Inflammatory macrophage treated with lipopolysaccharide for 1 hour (primary cell): ENCODE measurements around the gene TBC1D5.
A peak's percentile ranks its signal among the peaks of the same experiment; 100 is the strongest.
"Not testable (repeated sequence)": the region's sequence is repeated elsewhere in the genome, so short reads cannot be mapped to it uniquely, and the experiment has no call there.

Experiments
- DNase-seq, 2 donors: peaks; one replicate each; pipeline ENCODE4 v3.0.0-alpha.2; 2020 to 2022

TBC1D5 gene

DNA sequence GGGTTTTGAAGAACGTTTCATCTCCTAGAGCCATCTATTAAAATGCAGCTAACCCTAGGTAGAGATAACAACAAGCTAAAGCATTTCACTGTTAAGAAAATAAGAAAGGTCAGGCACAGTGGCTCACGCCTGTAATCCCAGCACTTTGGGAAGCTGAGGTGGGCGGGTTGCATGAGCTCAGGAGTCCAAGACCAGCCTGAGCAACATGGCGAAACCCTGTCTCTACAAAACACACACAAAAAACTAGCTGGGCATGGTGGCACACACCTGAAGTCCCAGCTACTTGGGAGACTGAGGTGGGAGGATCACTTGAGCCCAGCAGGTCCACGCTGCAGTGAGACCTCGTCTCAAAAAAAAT lies 5.4 kb upstream of the TBC1D5 start:
- peak in 1 of 2 donors; percentile 25 for DNase-seq

DNA sequence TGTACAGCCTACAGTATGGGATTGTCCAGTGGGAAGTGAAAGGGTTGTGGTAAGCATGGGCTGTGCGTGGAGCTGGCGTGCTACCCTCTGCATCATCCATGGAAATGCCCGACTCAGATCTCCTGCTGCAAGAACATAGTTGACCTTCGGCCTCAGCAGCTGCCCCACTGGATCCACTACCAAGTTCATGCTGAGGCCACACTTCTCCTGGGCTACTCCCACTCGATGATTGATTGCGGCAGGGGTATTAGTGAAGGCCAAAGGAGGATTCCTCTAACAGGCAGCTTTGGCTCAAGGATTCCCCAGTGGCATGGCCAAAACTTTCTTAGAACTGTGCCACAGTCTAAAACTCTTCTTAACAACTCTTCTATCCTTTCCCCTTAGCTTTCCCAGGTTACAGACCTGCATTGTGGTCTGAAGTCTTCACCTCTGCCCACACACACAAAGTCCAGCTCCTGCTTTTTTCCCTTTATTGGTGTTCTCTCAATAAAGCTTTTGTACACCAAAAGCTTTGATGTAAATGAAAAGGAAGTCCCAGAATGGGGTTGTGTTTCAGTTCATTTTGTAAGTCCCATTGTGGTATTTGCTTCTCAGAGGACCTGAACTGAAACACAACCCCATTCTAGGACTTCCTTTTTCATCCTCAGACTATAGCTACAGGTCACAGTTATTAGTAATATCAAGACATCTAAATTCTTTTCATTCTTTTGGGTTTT lies 4.9 kb upstream of the TBC1D5 start:
- peak; percentile 47 to 79 for DNase-seq

DNA sequence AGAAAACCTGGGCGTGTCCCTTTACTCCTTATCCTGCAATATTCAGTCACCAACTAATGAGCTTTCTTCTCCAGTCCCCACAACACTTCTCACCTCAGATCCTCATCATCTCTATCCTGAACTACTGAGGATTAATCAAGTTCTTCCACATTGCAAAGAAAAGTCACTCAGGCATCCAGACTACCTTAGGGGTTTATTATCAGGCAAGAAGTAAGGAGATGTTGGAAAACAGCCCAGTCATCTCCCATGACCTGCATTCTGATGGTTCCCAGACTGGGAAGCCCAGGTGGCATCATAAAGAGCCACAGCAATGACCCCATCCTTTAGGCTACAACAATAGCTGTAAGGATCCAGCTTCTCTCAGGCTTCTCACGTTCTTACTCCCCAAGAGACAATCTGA lies 3.5 kb upstream of the TBC1D5 start:
- DNase-seq, result no peak

DNA sequence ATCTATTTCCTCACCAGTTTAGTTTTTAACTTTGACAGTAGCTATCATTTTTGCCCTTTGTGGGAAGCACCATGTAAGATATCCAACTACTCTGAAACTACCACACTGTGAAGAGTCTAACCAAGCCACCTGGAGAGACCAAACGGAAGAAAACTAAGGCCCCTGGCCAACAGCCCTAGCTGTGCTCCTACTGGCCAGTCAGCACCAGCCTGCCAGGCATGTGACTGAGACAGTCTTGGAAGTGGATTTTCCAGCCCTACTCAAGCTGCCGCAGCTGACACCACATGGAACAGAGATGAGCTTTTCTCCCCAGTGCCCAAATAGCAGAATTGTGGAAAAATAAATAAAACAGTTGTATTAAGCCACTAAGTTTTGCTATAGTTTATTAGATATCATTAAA lies 2.9 kb upstream of the TBC1D5 start:
- DNase-seq, result no peak

- no peak for DNase-seq
These were observed 2.3 kb upstream of the TBC1D5 start for GRCh38 chr3:17744693-17745092.

- no peak for DNase-seq
These were observed 1.2 kb upstream of the TBC1D5 start for GRCh38 chr3:17743658-17743995.

GRCh38 chr3:17742880-17743657 lies 638 bp upstream of the TBC1D5 start:
- DNase-seq, result no peak

GRCh38 chr3:17741621-17742101 lies 770 bp downstream of the TBC1D5 start:
- DNase-seq, result peak; percentile 68 to 78

- no peak for DNase-seq
These were observed 1.7 kb downstream of the TBC1D5 start for GRCh38 chr3:17740721-17741141.

GRCh38 chr3:17738921-17739320 lies 3.5 kb downstream of the TBC1D5 start:
- DNase-seq, result no peak

- no peak for DNase-seq
These were observed 4.2 kb downstream of the TBC1D5 start for GRCh38 chr3:17738219-17738618.

GRCh38 chr3:17737591-17737990 lies 4.8 kb downstream of the TBC1D5 start:
- no peak for DNase-seq

GRCh38 chr3:17735362-17735761 lies 7.1 kb downstream of the TBC1D5 start:
- not testable (repeated sequence) for DNase-seq

DNA sequence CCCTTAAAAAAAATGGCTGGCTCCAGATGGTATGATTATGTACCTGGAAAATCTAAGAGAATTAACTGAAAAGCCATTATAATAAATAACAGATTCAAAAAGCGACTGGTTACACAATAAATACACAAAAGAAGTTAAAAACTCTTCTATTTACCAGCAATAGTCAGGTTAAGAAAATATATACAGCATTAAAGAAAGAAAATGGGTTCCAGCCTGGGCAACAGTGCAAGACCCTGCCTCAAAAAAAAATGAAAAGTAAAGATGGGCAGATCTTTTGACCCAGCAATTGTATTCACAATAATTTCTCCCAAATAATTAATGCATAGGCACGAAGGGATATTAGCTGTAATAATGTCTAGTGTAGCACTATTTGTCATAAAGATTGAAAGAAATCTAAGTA lies 8.7 kb downstream of the TBC1D5 start:
- no peak for DNase-seq

DNA sequence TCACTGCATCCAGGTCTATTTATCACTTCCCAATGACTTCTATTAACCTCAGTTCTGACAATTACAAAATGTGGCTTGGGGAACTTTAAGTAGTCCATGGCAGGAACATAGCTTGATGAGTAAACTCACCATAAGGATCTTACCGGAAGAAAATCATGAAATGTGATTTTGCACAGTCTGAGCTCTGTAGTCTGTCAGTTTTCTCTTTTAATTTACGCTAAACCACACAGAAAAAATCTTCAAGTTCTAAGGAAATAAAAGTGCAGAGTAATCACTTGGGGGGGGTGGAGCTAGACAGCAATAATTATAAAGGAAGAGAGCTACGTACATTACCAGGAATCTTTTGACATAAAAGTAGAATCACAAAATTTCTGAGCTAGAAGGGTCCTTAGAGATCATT lies 9.2 kb downstream of the TBC1D5 start:
- peak; percentile 14 to 24 for DNase-seq

DNA sequence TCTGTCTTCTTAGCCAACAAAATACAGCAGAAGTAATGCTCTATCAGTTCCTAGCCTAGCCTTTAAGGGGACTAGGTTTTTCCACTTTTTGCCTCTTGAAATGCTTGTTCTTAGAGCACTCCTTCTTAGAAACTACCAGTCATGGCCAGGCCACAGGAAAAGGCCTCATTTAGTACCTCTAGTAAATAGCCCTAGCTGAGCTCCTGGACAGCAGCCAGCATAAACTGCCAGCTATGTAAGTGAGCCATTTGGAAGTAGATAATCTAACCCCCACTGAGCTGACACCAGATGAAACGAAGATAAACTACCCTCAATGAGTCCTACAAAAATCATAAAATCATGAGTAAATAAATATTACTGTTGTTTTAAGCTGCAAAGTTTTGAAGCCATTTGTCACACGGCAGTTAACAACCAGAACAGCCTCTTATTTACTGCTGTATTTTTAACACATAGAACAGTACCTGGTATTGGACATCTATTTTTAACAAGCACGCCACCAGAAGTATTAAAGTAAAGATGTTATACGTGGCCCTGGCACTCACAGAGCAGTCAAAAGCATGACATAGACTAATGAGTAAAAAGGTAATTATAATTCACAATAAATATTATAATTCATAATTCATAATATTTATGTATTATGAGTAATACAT lies 12.0 kb downstream of the TBC1D5 start:
- DNase-seq, result no peak

- DNase-seq, result no peak
These were observed 16.1 kb downstream of the TBC1D5 start for GRCh38 chr3:17726313-17726712.

- DNase-seq, result not testable (repeated sequence)
These were observed 16.6 kb downstream of the TBC1D5 start for GRCh38 chr3:17725844-17726243.

DNA sequence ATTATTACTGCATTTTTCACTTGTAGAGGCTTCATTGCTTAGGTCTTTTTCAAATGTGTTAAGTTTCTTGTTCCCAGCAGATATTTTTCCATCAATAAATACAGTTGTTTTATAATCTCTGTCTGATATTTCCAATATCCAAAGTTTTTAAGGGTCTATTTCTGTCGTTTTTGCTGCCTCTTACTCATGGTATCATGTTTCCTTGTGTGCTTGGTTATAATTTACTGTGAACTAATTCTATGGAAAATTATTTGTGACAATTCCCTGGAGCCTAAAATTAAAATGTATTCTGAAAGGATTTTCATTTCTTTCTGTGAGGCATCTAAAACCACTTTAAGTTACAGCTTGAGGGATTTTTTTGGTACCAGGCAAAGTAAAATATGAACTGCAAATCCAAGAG lies 17.5 kb downstream of the TBC1D5 start:
- no peak for DNase-seq

DNA sequence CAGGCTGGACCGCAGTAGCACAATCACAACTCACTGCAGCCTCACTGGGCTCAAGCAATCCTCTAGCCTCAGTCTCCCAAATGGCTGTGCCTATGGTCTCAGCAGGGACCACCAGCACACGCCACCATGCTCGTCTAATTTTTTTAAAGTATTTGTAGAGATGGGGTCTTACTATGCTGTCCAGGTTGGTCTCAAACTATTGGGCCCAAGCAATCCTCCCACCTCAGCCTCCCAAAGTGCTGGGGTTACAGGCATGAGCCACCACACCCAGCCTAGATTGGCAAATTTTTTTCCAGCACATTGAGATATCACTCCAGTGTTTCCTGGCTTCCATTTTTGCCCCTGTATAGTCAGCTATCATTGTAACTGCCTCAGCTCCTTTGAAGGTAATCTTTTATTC lies 18.3 kb downstream of the TBC1D5 start:
- no peak for DNase-seq

DNA sequence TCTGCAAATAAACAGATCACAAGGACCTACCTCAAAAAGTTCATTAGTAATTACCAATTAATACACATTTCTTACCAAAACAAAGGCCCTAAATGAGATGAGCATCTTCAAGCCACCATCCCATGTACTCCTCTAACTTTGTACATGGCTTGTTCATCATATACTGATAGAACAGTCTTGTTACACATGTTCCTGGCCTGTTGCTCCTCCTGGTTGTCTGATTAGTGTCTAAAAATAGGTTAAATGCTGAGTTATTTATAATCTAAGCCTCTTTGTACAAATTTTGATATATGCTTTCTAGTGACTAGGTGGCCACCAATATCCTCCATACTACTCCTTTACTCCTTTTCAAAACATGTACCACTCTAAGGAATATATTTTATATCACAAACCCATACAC lies 25.0 kb downstream of the TBC1D5 start:
- DNase-seq, result no peak

DNA sequence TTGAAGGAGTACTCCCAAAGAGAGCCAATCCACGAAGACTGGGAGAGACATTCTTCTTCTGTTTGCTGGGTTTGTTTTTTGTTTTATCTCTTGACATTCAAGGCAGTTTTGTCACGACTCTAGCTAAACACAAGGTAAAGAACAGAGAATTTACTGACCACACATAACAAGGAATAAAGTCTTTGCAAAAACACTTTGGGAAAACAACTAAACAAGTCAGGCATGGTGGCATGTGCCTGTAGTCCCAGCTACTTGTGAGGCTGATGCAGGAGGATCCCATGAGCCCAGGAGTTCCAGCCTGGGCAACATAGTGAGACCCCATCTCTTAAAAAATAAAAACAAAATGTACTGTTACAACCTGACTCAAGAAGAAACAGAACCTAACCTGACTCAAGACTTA lies 28.0 kb downstream of the TBC1D5 start:
- DNase-seq, result no peak

GRCh38 chr3:17709236-17709810 lies 33.1 kb downstream of the TBC1D5 start:
- peak; percentile 29 to 39 for DNase-seq
